Measurements from ENCODE around the gene RSPH9.
"Not testable (repeated sequence)": the region's sequence is repeated elsewhere in the genome, so short reads cannot be mapped to it uniquely, and the experiment has no call there.

RSPH9 gene

GRCh38 chr6:43683708-43684455, 39.0 kb downstream of the RSPH9 start:
- DNase-seq (ENCODE audit: low read depth in 2 of 2), result no peak

GRCh38 chr6:43687079-43687436, 42.2 kb downstream of the RSPH9 start:
- no peak for DNase-seq (ENCODE audit: low read depth in 2 of 2)

GRCh38 chr6:43687437-43688347, 42.9 kb downstream of the RSPH9 start, which contains the start of gene MRPS18A:
TSS of gene MRPS18A (minus strand) at chr6:43687791. CDS start at chr6:43687779, 12 bp downstream.
- peak; percentile 61 to 81 for DNase-seq (ENCODE audit: low read depth in 2 of 2)

- no peak for DNase-seq (ENCODE audit: low read depth in 2 of 2)
Measured at GRCh38 chr6:43689421-43689820, 44.6 kb downstream of the RSPH9 start.

DNA sequence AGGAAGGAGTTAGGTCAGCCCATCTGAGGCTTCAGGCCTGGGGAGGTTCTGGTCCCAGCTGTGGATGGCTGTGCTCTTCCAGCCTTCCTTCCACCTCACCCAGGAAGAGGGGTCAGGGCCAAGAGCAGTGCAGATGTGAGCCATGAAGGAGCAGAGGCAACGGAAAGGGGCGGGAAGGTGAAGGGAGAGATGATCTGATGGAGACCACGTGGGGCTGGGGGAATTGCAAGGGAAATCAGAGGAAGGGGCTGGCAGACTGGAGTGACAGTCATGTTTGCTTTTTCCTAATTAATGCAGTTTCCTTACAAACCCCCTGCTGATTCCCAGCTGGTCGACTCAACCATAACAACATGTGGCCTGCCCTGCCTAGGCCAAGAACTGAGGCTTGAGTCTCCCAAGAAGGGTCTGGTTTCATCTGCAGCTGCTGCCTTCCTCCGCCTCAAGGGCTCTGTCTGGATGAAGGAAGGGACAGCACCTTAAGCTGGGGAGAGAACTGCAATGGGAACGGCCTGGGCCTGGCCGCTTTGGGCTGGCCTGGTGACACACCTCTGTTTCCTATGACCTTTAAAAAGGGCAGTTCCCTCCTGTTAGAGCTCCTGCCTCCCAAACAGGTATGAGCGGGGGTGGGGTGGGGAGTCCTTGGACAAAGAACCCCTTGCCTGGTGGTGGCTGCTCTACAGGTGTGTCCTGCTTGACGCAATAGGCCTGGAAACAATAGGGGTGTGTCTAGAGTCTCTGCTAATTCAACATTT, 50.6 kb downstream of the RSPH9 start:
- no peak for DNase-seq (ENCODE audit: low read depth in 2 of 2)

DNA sequence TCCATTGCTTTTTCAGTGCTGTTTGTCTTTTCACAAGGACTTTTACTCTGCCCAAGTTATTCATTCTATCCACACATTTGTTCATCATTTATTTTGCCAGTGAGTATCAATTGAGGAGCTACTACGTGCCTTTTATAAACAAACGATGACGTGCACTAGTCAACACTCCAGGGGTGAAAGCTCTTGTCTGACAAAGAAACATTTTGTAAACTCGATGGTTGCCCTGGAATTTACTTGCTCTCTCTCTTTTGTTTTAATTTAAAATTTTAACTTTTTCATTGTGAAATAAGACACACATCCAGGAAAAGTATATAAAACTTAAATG, 51.1 kb downstream of the RSPH9 start:
- DNase-seq (ENCODE audit: low read depth in 2 of 2), result no peak

DNA sequence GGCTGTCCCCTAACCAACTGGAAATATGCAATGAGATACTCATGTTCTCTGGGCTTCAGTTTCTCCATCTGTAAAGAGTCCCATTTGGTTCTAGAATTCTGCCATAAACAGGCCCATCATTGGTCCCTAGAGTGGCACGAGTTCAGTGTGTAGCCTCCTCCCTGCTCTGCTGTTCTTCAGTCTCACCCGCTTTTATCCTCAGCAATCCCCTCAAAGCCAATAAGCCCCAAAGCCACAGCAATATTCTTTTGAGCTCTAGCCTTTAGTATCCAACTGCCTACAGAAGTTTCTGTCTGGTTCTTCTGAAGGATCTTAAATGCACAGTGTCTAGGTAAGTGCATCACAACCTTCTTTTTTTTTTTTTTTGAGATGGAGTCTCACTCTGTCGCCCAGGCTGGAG, 52.6 kb downstream of the RSPH9 start:
- DNase-seq (ENCODE audit: low read depth in 2 of 2), result no peak

DNA sequence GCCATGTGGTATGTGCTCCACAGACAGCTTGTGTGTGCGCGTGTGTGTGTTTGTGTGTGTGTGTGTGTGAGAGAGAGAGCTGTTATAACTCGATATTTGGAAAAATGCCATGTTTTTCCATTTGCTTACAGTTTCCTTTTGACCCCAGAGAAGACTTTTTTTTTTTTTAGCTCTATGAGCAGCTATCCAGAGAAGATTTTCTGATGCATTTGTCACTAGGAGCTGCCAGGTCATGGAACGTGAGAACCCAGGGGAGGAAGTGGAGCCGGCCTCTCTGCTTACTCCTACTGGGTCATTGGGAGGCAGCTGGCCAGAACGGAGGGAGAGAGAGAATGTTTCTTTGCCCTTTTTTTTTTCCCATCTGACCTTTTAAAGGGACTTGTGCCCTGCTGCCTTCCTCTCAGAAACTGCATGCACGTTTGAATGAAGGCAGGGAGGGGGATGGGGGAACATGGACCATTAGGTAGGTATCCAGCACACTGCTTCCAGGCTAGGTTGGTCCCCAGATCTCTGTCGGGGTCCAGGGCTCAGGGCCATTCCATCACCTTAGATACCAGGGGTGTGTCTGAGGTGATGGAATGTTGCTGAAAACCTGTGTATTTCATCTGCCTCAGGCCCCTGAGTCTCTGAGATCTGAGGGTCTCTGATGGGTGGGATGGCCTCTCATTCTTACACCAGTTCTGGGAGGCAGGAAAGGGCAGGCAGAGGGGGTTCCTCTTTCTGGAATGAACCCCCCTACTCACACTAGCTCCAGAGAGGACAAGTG, 53.9 kb downstream of the RSPH9 start:
- DNase-seq (ENCODE audit: low read depth in 2 of 2), result no peak

DNA sequence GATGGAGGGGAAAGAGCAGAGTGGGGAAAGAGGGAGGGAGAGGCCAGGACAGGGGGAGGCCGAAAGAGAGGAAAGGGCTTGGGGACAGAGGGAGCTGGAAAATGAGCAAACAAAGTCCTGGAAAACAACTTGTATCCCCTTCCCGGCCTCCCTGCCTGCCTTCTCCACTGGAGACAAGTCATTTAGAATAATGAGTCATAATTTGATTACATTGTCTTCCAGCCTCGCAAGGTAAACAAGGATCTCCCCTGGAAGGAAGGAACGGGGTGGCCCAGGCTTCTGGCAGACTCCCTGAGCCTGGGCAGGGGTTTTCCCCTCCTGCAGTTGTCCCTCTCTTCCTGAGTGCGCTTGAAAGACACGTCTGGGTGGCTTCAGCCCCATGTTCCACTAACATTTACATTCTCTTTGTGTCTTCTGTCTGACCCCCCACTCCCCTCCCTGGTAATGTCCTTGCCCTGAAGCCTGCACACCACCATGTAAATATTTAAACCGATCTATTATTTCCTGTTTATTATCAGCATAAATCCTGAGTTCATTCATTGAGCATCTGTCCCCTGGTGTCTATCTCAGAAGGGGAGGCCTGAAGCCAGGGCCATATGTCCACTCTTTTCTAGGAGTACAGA, 54.8 kb downstream of the RSPH9 start:
- no peak for DNase-seq (ENCODE audit: low read depth in 2 of 2)

DNA sequence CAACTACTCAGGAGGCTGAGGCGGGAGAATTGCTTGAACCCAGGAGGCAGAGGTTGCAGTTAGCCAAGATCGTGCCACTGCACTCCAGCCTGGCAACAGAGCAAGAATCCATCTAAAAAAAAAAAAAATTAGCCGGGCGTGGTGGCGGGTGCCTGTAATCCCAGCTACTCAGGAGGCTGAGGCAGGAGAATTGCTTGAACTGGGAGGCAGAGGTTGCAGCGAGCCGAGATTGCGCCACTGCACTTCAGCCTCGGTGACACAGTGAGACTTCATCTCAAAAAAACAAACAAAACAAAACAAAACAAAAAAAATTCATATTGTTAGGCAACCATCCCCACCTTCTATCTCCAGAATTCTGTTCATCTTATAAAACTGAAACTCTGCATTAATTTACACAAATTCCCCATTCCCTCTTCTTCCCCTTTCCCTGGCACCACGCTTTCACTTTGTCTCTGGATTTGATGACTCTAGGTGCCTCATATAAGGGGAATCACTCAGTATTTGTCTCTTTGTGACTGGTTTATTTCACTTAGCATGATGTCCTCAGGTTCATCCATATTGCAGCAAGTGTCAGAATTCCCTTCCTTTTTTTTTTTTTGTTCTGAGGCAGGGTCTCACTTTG, 56.2 kb downstream of the RSPH9 start:
- not testable (repeated sequence) for DNase-seq (ENCODE audit: low read depth in 2 of 2)

DNA sequence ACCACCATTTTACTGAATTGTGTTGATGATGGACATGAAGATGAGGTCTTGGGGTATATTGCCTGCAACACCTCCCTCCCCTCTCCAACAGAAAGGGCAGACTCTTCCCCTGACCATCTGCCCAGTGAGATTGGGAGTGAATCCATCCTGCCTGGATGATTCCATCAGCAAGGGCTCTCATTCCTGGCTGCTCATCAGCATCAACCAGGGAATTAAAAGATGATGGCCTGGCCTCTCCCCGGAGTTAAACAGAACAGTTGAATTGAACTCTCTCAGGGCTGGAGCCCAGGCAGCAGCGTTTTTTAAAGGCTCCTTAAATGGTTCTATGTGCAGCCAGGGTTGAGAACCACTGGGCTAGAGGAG, 57.3 kb downstream of the RSPH9 start:
- no peak for DNase-seq (ENCODE audit: low read depth in 2 of 2)

DNA sequence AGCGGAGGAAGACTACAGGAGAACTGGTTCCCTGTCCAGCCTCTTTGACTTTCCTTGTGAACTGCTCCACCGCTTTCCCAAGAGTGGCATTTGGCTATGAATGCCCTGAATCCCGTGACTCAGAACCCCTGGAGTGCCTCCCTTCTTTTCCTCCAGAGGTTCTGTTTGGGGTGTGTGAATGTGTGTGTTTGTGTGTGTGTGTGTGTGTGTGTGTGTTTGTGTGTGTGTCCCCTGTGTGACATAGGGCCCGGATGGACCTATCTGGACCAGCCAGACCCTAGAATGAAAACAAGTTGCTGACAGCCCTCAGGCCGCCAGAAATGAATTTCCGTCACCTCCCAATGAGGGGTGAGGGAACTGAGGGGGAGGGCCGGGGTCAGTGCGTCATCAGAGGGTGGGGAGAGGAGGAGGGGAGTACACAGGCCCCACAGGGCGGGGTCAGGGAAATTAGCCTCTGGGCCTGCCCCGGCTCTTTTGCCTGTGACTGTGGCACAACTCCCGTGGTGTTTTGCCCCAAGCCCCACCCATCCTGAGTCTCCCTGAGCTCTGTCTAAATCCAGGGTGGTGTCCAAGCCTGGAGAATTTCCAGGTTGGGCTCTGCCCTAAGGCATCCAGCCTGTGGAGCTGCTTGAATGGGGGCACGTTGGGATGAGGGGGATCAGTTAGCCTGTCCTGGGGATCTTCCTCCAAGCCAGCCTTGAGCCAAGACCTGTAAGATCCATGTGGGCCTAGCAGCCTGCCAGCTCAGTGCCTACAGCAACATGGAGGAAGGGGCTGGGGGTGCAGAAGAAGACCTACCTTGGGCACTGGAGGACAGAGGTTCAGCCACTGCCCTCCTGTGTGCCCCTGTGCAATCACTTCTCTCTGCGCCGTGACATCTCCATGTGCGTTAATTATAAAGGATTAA, 58.0 kb downstream of the RSPH9 start:
- no peak for DNase-seq (ENCODE audit: low read depth in 2 of 2)

DNA sequence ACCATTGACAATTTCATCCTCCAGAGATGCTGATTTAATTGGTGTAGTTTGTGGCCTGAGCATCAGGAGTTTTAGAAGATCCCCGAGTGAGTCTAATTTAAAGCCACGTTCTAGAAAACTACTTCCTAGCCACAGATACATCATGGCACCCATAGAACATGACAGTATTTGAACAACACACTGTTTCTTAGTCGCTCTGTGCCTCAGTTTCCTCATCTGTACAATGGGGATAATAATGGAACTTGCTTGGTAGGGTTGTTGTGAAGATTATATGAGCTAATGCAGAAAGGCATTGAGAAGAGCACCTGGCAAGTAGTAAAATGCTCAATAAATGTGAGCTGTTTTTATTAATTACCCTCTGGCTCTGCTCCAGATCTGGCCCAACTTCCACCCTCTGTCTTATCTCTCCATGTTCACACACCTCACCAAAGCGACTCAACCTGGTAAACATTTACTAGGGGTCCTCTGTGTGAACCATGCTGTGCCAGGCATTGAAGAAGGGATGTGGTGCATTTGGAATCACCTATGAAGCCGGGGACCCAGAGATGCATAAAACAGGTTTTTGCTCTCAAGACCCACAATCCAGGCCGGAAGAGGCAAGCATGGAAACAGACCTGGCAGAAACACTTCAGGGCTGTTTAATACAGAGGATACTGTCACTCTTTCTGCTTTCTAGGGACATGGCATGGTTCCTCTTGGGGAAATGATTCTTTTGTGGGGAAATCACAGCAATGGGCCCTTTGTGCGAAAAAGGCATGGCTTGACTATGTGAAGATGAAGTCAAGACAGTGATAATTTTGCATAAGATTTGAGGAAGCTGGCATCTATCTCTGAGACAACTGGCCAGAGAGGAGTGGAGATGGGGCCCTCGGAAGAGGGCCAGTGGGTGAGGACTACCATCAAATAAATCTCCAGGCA, 58.9 kb downstream of the RSPH9 start:
- no peak for DNase-seq (ENCODE audit: low read depth in 2 of 2)

DNA sequence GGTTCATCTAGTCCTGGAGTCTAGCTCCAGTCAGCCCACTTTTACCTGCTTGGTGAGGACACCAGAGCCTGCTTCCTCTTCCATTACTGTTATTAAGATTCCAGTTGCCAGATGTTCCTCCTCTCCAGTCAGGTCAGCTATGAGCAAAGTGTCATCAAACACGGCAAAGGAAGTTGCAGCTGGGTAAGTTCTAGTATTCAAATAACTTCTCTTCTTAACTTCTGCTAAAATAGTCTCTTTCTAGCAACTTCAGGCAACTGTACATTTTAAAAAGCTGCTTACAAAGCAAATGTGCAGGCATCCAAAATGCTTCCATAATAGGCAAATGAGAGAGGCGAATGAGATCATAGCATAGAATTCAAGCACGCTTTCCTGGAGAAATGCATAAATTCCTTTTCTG, 61.2 kb downstream of the RSPH9 start:
- DNase-seq (ENCODE audit: low read depth in 2 of 2), result no peak

- DNase-seq (ENCODE audit: low read depth in 2 of 2), result no peak
Measured at GRCh38 chr6:43706788-43707187, 62.0 kb downstream of the RSPH9 start.

DNA sequence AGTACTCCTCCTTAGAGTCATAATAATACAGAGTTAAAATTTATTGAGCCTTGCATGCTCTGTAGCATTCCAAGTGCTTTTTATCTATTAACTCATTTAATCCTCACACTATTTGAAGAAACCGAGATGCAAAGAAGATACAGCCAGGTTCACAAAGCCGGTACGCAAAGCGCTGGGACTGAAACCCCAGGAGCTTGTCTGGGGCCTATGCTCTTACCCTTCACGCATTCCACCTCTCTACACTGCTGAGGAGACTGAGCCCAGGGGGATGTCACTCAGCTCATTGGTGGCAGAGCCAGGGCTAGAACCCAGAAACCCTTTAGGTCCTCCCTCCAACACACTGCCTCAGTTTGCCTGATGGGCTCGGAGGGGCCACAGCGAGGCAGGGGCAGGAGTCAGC, 62.4 kb downstream of the RSPH9 start:
- no peak for DNase-seq (ENCODE audit: low read depth in 2 of 2)

DNA sequence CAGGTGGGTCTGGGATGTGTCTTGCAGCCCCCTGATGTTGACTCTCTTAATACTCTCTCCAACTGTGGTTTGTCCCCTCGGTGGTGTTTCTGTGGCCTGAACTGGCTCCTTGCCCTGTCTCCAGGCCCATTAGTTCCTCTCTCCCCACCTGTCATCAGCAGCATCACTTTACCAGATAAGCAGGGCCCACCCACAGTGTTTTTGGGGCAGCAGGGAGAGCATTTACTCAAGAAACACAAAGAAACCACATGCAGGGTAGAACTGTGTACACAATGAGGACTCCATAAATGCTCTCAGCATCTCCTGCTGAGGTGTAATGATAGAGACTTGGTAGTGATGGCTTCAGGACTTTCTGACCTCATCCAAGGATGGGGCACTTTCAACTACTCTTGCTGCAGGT, 62.9 kb downstream of the RSPH9 start:
- DNase-seq (ENCODE audit: low read depth in 2 of 2), result no peak

DNA sequence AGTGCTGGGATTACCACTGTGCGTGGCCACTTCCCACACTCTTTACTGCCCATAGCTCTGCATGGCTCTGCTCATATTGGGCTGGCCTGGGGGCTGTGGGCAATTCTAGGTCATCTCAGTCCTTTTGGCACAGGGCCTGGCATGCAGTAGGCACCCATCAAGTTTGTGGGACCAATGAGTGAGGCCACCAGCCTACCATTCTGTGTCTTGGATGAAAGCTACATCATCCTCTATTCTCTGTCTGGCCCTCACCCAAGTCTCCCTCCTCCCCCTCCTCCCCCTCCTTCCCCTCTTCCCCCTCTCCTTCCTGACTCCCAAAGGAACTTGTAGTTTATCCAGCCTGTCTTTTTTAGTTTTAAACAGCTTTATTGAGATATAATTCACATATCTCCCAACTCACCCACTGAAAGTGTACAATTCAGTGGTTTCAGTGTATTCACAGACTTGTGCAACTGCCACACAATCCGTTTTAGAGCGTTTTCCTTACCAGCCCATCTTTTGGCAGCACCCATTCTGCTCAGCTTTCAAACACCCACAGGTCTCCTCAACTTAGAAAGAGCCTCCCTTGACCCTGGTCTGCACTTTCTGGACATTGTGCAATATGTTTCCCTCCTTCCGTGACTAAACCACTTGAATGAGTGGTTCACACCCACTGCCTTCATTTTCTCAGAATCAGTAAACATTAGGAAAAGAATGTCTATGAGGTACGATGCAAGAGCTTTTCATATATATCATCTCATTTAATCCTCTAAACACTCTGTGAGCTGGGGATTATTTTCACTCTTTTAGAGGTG, 64.2 kb downstream of the RSPH9 start:
- no peak for DNase-seq (ENCODE audit: low read depth in 2 of 2)
